Right renal cortex interstitium (tissue), 3 donors: ENCODE data around the gene XIRP1. TPM values are rescaled to one million over a fixed set of nuclear protein-coding genes. Genes with fewer than 3 reads are reported as not detected.
"Not testable (repeated sequence)": the region's sequence is repeated elsewhere in the genome, so short reads cannot be mapped to it uniquely, and the experiment has no call there.

Source experiments
- DNase-seq, 3 donors: peaks; one replicate each; pipeline ENCODE4 v3.0.0-alpha.2; 2013; ENCODE audit warnings: low read depth in 3 of 3, low spot score in 2 of 3
- polyA plus RNA-seq, 3 donors: library from polyadenylated mRNA; unstranded; fragments of 120-200 nt; gene quantifications; one replicate each; pipeline ENCODE4 v1.2.1, GENCODE V29; 2013; ENCODE audit not compliant: insufficient read length in 3 of 3

The XIRP1 gene
- polyA plus RNA-seq, 3 donors, result 0.12 to 0.47 (median 0.16) TPM

- DNase-seq, result no peak
These were observed 20.5 kb downstream of the XIRP1 start for GRCh38 chr3:39171860-39172259.

GRCh38 chr3:39170877-39171276 is 21.5 kb downstream of the XIRP1 start:
- DNase-seq, result not testable (repeated sequence)

GRCh38 chr3:39170461-39170860 is 21.9 kb downstream of the XIRP1 start:
- no peak for DNase-seq

- no peak for DNase-seq
These were observed 22.7 kb downstream of the XIRP1 start for GRCh38 chr3:39169712-39170111.

GRCh38 chr3:39168156-39168780 is 24.1 kb downstream of the XIRP1 start:
- DNase-seq, result no peak

- no peak for DNase-seq
These were observed 25.4 kb downstream of the XIRP1 start for GRCh38 chr3:39166932-39167532.

GRCh38 chr3:39166134-39166710 is 26.2 kb downstream of the XIRP1 start:
- DNase-seq, result no peak

GRCh38 chr3:39165518-39165917 is 26.9 kb downstream of the XIRP1 start:
- no peak for DNase-seq

GRCh38 chr3:39164414-39164813 is 28.0 kb downstream of the XIRP1 start:
- DNase-seq, result no peak

GRCh38 chr3:39158148-39158715 is 34.2 kb downstream of the XIRP1 start:
- DNase-seq, result no peak

- DNase-seq, result no peak
These were observed 35.0 kb downstream of the XIRP1 start for GRCh38 chr3:39157359-39157758.

- no peak for DNase-seq
These were observed 36.0 kb downstream of the XIRP1 start for GRCh38 chr3:39156421-39156820.

- no peak for DNase-seq
These were observed 37.9 kb downstream of the XIRP1 start for GRCh38 chr3:39154280-39155021.

- DNase-seq, result no peak
These were observed 38.5 kb downstream of the XIRP1 start for GRCh38 chr3:39153977-39154279.

GRCh38 chr3:39150803-39151631 is 41.4 kb downstream of the XIRP1 start:
- DNase-seq, result no peak

GRCh38 chr3:39150148-39150802 is 42.1 kb downstream of the XIRP1 start:
- no peak for DNase-seq

GRCh38 chr3:39149498-39150147 is 42.8 kb downstream of the XIRP1 start:
- DNase-seq, result no peak

GRCh38 chr3:39149059-39149455 is 43.3 kb downstream of the XIRP1 start:
- no peak for DNase-seq

GRCh38 chr3:39148435-39149058 is 43.8 kb downstream of the XIRP1 start:
- DNase-seq, result no peak
